ENCODE data around the gene FARP1. TPM values are rescaled to one million over a fixed set of nuclear protein-coding genes. Genes with fewer than 3 reads are reported as not detected.

Gene FARP1
- total and polyA plus RNA-seq, 2 of the 13 experiments (the other 11 are each of a cell fraction or from before 2014, with no cell fraction given): 70.6 to 126 TPM

- intact Hi-C loops (cut with micrococcal nuclease; ENCODE audit: unreplicated experiment): no loop called here
- TF ChIP-seq, protein P1, sequence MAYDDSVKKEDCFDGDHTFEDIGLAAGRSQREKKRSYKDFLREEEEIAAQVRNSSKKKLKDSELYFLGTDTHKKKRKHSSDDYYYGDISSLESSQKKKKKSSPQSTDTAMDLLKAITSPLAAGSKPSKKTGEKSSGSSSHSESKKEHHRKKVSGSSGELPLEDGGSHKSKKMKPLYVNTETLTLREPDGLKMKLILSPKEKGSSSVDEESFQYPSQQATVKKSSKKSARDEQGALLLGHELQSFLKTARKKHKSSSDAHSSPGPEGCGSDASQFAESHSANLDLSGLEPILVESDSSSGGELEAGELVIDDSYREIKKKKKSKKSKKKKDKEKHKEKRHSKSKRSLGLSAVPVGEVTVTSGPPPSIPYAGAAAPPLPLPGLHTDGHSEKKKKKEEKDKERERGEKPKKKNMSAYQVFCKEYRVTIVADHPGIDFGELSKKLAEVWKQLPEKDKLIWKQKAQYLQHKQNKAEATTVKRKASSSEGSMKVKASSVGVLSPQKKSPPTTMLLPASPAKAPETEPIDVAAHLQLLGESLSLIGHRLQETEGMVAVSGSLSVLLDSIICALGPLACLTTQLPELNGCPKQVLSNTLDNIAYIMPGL (CRISPR knock-in tag; IDR thresholded peaks at IDR 0.05; ENCODE audit: borderline replicate concordance in 1 of 2, low read depth in 1 of 2): no peak
- no peak for TF ChIP-seq RNF2 (conservative IDR thresholded peaks at IDR 0.05; ENCODE audit: low read depth)
- TF ChIP-seq E2F5 (CRISPR knock-in tag; conservative IDR thresholded peaks at IDR 0.05): no peak
- no peak for TF ChIP-seq GPN1 (CRISPR knock-in tag; IDR thresholded peaks at IDR 0.05; ENCODE audit: borderline replicate concordance)
- no peak for TF ChIP-seq ZNF335 (CRISPR knock-in tag; IDR thresholded peaks at IDR 0.05)
- BruUV-seq (replicated peaks): no TSS peak
- peaks cover 90% of the 10 kb centered on the region for H3K4me1 ChIP-seq (ENCODE audit: insufficient read depth, low read length)
- no peak overlapping the region for H2AFZ ChIP-seq (ENCODE audit: low read length)
- H3K9me3 ChIP-seq (ENCODE audit: low read length): no peaks in the 10 kb centered on the region
- POLR2A ChIA-PET: interaction anchor here (2.6 kb wide), 1 partner anchor 10 kb away, joined by 8 read pairs; no protein-coding TSS in a partner anchor
- no peak overlapping the region for H3K4me3 ChIP-seq (replicated peaks in 1 of 3; ENCODE audit: insufficient read depth in 1 of 3, low read depth in 2 of 3, low read length in 3 of 3)
- H4K20me1 ChIP-seq (ENCODE audit: insufficient read depth, low read length): peaks cover 3% of the 10 kb centered on the region; the same call in 1 of the 2 replicates
- H3K36me3 ChIP-seq (replicated peaks in 1 of 2; ENCODE audit: control insufficient read depth in 1 of 2, insufficient read depth in 2 of 2, low read length in 2 of 2): peaks cover 4 to 16% of the 10 kb centered on the region in 2 experiments; a peak in 4 of 5 replicates
- DNase-seq (ENCODE audit: low spot score): no peak
- H3K27ac ChIP-seq (ENCODE audit: extremely low read length, insufficient read depth, low read length): peak overlapping the region; percentile 81
- ATAC-seq: no peak
- H3K4me2 ChIP-seq (ENCODE audit: low read depth, low read length): no peak overlapping the region
- H3K79me2 ChIP-seq (ENCODE audit: insufficient read depth, low read length): peaks cover 88% of the 10 kb centered on the region
- H3K27me3 ChIP-seq (ENCODE audit: control insufficient read depth in 1 of 2, insufficient read depth in 2 of 2, low read length in 2 of 2): no peaks in the 10 kb centered on the region
- in situ Hi-C loops (cut with HindIII; ENCODE audit: extremely low pct_ligation_motif_present, low pct_unique_long_range_greater_than_20kb): no loop called here
- no peak for FAIRE-seq
- H3K9ac ChIP-seq (ENCODE audit: insufficient read depth, low read depth, low read length): no peak overlapping the region
- CTCF ChIA-PET (ENCODE audit: low intra/inter-chr PET ratio, low total read pairs): no interaction called here
- 94% methylated on average over 12 of the region's 13 CpGs for WGBS (ENCODE audit: low lambda C conversion rate)
Measured at GRCh38 chr13:98494769-98495168, 351.9 kb downstream of the FARP1 start.

All from HepG2 (cell line).